HG03432 (cell line): ENCODE data around the gene DEFB132.

Source experiments
- ATAC-seq: cut with Tn5 transposase; IDR thresholded peaks from one replicate; pipeline ENCODE4 v1.9.1; 2021; ENCODE audit warnings: mild to moderate bottlenecking, moderate library complexity; ENCODE audit not compliant: unreplicated experiment

DEFB132 gene

GRCh38 chr20:295804-296203 is 38.3 kb downstream of the DEFB132 start:
- no peak for ATAC-seq

- ATAC-seq, result peak; percentile 83
Measured at GRCh38 chr20:297098-297924, 39.8 kb downstream of the DEFB132 start, which contains the start of gene ZCCHC3. Gene ZCCHC3 (plus strand): TSS chr20:297570. CDS start chr20:297587, 17 bp downstream.

- peak; percentile 28 for ATAC-seq
Measured at GRCh38 chr20:297925-298775, 40.6 kb downstream of the DEFB132 start.

GRCh38 chr20:298776-299391 is 41.4 kb downstream of the DEFB132 start:
- no peak for ATAC-seq

GRCh38 chr20:300345-300990 is 42.9 kb downstream of the DEFB132 start:
- no peak for ATAC-seq

- no peak for ATAC-seq
Measured at GRCh38 chr20:301886-302848, 44.6 kb downstream of the DEFB132 start.

- no peak for ATAC-seq
Measured at GRCh38 chr20:305745-306144, 48.2 kb downstream of the DEFB132 start.

- ATAC-seq, result no peak
Measured at GRCh38 chr20:308427-309038, 51.0 kb downstream of the DEFB132 start.

- no peak for ATAC-seq
Measured at GRCh38 chr20:309306-309840, 51.8 kb downstream of the DEFB132 start.

- peak; percentile 99 for ATAC-seq
Measured at GRCh38 chr20:309841-310644, 52.5 kb downstream of the DEFB132 start.

- no peak for ATAC-seq
Measured at GRCh38 chr20:310645-311044, 53.1 kb downstream of the DEFB132 start.
